Measurements from ENCODE around the gene PDSS2.

DNA sequence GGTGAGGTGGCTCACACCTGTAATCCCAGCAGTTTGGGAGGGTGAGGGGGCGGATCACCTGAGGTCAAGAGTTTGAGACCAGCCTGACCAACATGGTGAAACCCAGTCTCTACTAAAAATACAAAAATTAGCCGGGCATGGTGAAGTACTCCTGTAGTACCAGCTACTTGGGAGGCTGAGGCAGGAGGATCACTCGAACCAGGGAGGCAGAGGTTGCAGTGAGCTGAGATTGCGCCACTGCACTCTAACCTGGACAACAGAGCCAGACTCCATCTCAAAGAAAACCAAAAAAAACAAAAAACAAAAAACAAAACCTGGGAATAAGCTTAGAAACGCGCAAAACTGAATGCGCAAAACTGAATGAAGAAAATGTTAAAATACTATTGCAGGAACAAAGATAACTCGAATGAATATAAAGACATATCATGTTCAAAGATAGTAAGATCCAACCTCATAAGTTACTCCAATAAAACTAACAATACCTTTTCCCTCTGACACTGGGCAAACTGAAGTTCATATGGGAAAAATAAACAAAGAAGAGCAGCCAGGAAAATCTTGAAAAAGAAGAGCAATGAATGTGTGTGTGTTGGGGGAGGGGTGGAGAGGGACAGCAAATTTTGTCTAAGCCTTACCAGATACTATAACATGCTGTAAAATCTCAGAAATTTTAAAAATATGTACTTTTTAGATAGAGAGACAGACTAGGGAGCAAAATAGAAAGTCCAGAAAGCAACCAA is 243.0 kb downstream of the PDSS2 start:
- TF ChIP-seq CTCF (IDR thresholded peaks at IDR 0.05) (no peak), TCF7L2 (IDR thresholded peaks at IDR 0.05; ENCODE audit: low read depth, low read length) (no peak), POLR2AphosphoS5 (IDR thresholded peaks at IDR 0.05; ENCODE audit: low read depth, low read length) (no peak), SIN3A (IDR thresholded peaks at IDR 0.05; ENCODE audit: borderline replicate concordance, insufficient read depth, low read depth, low read length) (no peak)
- TF ChIP-seq, protein P1, sequence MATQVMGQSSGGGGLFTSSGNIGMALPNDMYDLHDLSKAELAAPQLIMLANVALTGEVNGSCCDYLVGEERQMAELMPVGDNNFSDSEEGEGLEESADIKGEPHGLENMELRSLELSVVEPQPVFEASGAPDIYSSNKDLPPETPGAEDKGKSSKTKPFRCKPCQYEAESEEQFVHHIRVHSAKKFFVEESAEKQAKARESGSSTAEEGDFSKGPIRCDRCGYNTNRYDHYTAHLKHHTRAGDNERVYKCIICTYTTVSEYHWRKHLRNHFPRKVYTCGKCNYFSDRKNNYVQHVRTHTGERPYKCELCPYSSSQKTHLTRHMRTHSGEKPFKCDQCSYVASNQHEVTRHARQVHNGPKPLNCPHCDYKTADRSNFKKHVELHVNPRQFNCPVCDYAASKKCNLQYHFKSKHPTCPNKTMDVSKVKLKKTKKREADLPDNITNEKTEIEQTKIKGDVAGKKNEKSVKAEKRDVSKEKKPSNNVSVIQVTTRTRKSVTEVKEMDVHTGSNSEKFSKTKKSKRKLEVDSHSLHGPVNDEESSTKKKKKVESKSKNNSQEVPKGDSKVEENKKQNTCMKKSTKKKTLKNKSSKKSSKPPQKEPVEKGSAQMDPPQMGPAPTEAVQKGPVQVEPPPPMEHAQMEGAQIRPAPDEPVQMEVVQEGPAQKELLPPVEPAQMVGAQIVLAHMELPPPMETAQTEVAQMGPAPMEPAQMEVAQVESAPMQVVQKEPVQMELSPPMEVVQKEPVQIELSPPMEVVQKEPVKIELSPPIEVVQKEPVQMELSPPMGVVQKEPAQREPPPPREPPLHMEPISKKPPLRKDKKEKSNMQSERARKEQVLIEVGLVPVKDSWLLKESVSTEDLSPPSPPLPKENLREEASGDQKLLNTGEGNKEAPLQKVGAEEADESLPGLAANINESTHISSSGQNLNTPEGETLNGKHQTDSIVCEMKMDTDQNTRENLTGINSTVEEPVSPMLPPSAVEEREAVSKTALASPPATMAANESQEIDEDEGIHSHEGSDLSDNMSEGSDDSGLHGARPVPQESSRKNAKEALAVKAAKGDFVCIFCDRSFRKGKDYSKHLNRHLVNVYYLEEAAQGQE (IDR thresholded peaks at IDR 0.05; ENCODE audit: insufficient read depth in 1 of 2, low read depth in 2 of 2, low read length in 1 of 2): no peak

Measured in Panc1 (cell line).